GM19043 (cell line): ENCODE results near the gene DES.

Source experiments
- ATAC-seq: cut with Tn5 transposase; IDR thresholded peaks from one replicate; pipeline ENCODE4 v1.9.1; 2021; ENCODE audit warnings: low read depth; ENCODE audit not compliant: unreplicated experiment

Gene DES

DNA sequence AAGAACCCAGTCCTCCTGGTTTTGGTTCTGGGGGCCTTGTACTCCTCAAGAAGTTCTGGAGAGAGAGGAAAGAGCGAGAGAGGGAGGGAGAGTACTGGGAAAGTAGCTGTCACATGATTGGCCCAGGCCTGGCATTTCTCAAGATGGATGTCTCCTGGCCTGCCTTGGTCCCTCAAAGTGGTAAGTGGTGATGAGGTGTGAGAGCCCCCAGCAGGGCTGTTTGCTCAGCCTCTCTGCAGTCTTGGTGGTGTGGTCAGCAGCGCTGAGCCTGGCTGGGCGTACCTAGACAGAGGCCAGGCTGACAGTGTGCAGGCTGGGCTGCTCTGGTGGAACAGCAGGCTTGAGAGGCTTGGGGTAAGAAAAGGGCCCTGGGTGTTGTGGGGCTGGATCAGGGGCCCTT lies 19.0 kb downstream of the DES start:
- no peak for ATAC-seq

DNA sequence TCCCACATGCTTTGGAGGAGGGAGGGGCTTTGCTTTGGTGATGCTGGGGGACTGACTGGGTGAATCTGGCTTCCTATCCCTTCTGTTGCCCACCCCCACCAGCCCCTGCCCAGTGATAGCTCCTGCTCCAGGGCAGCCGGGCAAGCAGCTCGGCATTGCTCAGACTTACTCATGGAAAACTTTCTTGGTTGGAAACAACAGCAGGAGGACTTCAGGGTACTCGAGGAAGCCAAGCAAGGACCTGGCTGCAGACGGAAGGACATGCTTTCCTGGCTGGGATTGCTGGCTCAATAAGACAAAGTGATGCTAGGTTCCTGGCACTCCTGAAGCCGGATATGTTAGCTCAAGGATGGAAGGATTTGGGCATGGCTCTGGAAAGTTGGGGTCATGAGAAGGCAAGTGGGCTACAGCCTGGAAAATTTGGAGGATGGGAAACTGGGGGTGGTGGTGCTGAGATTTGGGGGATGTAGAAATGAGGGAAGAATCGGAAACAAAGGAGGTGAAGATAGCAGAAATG lies 19.6 kb downstream of the DES start:
- ATAC-seq, result no peak

DNA sequence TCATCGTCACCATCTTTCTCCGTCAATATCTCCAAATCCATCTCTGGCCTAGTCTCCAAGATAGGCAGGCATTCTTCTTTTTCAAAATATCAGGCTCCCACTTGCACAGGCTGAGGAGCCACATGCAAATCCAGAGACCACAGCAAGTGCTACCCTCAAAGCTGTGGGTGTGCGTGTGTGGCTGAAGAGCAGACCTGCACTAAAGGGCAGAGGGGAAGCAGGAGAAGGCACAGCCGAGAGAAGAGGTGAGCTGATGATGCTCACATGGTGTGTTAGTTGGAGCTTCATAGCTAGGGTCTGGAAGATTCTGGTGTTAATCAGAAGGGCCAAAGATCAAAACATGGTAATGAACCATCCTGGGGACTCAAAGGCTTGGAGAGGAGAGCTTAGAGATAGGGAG lies 20.3 kb downstream of the DES start:
- ATAC-seq, result no peak

- no peak for ATAC-seq
Observed at GRCh38 chr2:219439506-219439905, 21.3 kb downstream of the DES start.

- no peak for ATAC-seq
Observed at GRCh38 chr2:219440388-219441256, 22.4 kb downstream of the DES start.

DNA sequence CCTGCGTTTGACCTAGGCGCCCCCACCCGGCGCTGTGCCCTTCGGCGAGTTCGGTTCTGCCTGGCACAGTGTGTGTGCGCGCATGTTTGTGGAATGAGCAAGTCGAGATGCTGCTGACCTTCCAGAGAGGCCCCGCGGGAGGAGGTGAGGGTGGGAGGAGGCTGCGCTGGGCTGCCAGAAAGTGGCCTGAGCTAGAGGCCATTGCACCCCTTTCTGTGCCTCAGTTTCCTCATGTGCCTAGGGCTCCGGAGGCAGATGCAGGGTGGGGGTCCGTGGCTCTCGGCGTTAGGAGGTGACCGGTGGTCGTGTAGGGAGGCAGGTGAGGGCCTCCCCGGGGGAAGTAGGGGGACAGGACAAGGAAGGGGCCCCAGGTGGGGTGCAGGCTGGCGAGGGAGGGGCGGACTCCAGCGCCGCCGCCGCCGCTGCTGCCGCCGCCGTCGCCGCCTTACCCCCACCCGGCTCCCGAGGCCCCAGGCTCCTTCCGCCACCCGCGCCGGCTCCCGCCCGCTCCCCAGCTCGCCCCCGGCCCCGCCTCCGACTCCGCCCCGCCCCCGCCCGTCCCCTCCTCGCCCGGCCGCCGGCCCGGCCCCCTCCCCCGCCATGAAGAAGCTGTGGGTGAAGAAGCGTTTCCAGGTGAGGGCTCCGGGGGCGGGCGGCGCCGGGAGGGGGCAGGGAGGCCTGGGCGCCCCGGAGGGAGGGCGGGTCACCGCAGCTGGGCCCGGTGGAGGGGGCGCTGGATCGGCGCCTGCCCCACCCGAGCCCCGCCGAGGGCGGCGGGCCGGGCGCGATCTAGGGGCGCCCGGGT lies 23.5 kb downstream of the DES start:
- no peak for ATAC-seq

GRCh38 chr2:219442256-219443015 lies 24.3 kb downstream of the DES start:
- no peak for ATAC-seq

DNA sequence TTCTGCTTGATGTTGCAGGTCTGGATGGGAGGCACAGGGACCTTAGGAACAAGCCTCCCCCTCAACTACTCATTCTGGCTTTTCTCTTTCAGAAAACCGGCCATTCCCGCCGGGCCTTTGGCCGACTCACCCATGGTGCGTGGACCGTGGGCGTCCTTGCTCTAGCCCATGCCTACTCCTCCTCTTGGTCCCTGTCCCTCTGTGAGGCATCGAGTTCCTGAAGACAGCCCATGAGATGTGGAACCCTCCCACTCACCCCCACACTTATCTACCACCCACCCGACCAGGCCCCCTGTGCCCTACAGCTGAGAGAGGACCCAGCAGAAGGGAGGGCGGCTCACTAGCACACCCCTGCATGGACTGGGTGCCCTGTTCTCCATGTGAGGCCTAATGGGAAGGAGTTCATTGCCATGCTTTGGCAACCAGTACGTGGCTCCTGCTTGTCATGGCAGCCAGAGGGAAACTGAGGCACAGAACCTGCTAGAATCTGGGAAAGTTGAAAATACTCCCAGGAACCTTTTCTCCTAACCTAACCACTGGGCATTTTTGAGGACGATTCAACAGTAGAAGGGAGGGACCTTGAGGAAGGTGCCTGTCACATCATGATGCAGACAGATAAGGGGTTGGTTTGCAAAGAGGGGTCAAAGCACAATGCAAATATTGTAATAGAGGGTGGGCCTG lies 25.0 kb downstream of the DES start:
- ATAC-seq, result no peak

GRCh38 chr2:219443697-219444023 lies 25.5 kb downstream of the DES start:
- ATAC-seq, result no peak

DNA sequence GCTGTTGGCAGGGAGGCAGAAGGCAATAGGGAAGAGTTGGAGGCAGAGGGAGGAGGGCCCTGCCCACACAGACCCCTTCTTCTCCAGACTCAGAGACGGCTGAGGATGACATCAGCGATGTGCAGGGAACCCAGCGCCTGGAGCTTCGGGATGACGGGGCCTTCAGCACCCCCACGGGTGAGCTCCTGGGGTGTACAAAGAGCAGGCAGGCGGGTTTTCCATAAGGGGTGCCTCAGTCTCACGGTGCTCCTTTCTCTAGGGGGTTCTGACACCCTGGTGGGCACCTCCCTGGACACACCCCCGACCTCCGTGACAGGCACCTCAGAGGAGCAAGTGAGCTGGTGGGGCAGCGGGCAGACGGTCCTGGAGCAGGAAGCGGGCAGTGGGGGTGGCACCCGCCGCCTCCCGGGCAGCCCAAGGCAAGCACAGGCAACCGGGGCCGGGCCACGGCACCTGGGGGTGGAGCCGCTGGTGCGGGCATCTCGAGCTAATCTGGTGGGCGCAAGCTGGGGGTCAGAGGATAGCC lies 26.5 kb downstream of the DES start:
- ATAC-seq, result no peak

DNA sequence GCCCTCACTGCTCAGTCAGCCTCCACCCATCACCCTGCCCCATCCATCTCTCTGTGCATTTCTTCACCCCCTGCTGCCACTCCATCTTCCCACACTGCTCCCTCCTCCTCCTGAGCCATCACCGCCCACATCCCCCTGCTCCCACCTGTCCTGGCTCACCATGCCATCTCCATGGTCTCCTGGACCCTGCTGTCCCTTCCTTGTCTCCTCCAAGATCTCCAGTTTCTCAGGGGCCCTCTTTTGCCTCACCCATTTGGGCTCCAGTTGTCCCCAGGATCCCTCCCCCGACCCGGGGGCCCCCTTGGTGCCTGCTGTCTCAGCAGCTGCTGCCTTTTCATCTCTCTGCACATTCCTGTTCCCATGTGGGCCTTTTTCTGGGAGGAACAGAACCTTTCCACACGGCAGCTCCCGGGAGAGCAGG lies 27.1 kb downstream of the DES start:
- no peak for ATAC-seq

DNA sequence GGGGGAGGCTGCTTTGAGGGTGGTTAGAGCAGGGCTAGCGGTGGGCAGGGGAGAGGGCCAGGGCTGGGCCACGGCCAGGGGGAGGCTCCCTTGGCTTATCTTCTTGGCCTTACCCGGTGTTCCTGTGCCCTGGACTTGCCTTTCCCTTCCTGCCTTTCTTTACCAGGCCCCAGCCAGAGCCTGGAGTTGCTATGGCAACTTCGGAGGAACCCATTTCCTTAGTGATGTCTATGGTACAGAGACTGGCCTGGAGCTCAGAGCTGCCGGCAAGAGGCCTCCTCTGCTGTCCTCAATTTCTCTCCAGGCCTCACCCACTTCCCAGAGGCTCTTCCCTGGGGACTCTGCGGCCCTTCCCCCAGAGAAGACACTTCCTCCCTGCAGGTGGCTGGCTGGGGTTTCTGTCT lies 27.9 kb downstream of the DES start:
- no peak for ATAC-seq

- no peak for ATAC-seq
Observed at GRCh38 chr2:219446689-219447088, 28.5 kb downstream of the DES start.

GRCh38 chr2:219447242-219448098 lies 29.3 kb downstream of the DES start:
- ATAC-seq, result no peak

GRCh38 chr2:219448099-219448775 lies 30.1 kb downstream of the DES start:
- ATAC-seq, result no peak

GRCh38 chr2:219448776-219449341 lies 30.7 kb downstream of the DES start:
- no peak for ATAC-seq

- ATAC-seq, result no peak
Observed at GRCh38 chr2:219449609-219450008, 31.4 kb downstream of the DES start.

DNA sequence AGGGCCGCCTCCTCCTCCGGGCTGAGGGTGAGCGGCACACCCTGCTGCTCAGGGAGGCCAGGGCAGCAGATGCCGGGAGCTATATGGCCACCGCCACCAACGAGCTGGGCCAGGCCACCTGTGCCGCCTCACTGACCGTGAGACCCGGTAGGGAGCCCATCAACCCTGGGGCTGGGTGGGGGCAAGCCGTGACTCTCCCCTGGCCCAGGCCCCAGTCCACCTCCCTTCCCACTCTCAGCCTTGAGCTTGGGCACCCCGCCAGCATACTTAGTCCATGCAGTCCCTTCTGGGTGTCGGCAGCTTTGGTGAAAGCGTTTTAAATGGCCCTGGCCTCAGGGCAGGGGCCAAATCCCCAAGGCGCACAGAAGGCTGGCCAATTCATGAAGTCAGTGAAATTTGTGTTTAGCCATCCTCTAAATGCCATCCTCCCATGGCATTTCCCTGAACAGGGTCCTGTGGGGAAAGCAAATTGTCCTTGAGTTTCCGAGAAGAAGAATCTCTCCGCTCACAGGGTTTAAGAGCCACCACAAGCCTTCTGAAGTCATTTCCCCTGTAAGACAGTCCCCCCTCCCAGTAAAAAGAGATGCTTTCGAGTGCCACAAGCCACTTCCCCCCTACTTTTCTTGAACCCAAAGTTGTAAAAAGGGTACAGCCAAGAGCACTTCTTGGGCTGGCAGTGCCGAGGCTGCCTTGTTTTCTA lies 33.6 kb downstream of the DES start:
- ATAC-seq, result no peak
